ENCODE measurements around the gene GDPD4.

GRCh38 chr11:77202941-77203900 is 98.3 kb downstream of the GDPD4 start:
- TF ChIP-seq CTCF (conservative IDR thresholded peaks at IDR 0.05; ENCODE audit: low read depth, low read length) (no peak), EZH2 (IDR thresholded peaks at IDR 0.05; ENCODE audit: low read length, unreplicated experiment) (no peak)

Measured in PC-3 (cell line).